Endothelial cell of hepatic sinusoid (primary cell): ENCODE measurements around the gene TUBB3.
"Not testable (repeated sequence)": the region's sequence is repeated elsewhere in the genome, so short reads cannot be mapped to it uniquely, and the experiment has no call there.

Experiments used
- in situ Hi-C: cut with HindIII; loops from 2 replicates; pipeline ENCODE4 v1.10.0; 2017; ENCODE audit warnings: low sequenced_read_pairs

TUBB3 gene

DNA sequence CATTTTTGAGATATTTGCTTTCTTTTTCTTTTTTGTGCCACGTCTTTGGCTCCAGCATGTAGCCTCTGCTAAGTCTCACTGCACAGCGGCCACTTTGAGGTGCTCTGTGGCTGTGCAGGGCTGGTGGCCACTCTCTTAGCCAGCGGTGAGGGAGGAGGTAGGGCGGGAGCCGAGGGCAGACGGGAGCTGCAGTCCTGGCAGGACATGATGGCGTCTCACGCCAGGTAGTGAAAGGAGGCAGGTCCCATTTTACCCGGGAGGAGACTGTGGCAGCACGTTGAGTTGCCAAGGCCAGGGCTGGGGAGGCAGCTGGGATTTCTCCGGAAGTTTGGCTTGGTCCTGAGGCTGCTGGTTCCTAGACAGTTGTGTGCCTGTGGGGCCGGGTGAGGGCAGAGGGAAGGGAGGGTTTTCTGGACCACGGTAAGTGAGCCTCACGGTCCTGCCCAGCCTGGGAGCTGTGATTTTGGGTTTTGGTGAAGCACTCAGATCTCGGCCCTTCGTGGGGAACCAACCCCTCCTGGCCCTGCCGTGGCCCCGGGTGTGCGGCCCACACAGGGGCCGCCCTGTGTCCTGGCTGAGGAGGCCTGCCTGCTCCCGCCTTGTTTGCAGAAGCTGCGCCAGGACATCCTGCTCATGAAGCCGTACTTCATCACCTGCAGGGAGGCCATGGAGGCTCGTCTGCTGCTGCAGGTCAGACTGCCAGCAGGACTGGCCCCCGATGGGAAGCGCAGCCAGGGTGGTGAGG lies 39.8 kb downstream of the TUBB3 start:
- in situ Hi-C loops, result no loop called here

GRCh38 chr16:89964201-89964600 lies 41.1 kb downstream of the TUBB3 start:
- in situ Hi-C loops, result no loop called here

DNA sequence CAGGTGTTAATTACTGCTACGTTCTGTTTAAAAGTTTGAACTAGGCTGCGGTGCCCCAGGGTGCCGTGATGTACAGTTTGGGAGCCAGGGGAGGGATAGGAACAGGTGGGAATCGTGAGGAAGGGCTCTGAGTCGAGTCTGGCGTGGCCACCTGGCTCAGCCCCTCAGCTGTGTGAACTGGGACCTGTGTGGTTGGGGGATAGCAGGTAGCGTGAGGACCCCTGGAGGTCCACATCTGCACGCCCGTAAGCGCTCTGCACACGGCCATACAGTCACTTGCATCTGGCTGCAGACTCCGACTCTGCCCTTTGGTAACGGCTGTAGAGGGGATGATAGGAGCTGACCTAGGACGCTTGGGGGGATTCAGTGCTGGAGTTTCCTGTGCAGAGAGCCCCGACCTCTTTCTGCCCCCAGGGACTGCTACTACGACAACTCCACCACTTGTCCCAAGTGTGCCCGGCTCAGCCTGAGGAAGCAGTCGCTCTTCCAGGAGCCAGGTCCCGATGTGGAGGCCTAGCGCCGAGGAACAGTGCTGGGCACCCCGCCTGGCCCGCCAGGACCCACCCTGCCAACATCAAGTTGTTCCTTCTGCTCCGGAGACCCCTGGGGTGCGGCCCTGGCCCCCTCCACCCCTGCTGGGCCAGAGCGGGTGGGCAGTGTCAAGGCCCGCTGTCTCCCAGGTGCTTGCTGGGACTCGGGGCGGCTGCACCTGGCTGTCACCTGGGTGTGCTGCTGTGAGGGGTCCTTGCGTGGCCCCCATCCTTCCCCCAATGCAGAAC lies 42.5 kb downstream of the TUBB3 start:
- in situ Hi-C loops, result no loop called here

GRCh38 chr16:89966756-89967155 lies 43.6 kb downstream of the TUBB3 start:
- in situ Hi-C loops, result no loop called here

DNA sequence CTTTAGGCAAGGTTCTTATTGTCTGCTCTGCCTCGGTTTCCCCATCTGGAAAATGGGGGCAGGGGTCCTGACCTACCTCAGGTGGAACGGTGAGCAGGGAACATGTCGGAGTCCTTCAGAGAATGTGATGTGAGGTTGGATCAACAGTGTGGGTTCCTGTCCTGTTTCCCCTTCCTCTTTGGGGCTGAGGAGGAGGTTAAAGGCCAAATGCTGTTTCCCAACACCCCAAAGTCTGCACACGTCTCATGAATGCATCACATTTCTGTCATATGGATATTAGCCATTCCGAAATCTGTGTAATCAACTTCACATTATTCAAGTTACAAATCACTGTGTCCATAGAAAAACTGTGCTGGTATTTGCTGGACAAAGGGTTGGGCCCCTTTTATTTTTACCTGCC lies 44.3 kb downstream of the TUBB3 start:
- in situ Hi-C loops, result not testable (repeated sequence)

- in situ Hi-C loops, result not testable (repeated sequence)
Observed at GRCh38 chr16:89968074-89968473, 44.9 kb downstream of the TUBB3 start.

DNA sequence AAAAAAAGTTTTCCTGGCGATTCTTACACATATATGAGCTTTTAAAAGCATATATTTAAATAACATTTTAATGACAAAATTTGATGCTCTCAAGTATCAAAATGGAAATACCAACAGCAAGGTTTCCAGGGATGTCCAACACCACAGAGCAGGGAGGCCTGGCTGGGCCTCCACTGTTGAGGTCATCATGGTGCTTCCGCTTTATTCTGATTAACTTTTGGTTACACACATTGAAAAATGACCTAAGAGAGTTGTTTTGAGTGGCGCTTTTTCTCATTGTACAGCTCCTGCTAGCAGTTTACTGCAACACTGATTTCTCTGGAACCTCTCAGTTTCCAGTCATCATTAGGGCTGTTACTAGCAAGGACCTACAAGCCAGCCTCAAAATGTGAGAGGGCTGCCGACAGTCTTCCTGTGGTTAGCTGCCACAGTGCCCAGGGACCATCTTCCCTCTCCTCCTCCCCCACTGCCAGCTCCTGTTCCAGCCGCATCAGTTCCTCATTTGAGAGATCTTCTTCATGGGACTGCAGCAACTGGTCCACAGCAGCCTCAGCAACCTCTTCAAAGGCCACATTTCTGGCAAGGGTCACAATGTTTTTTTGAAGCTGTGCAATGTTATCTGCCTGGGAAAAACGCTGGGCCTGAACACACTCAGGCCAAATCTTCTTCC lies 46.7 kb downstream of the TUBB3 start:
- in situ Hi-C loops, result no loop called here

GRCh38 chr16:89971495-89972243 lies 48.5 kb downstream of the TUBB3 start:
- in situ Hi-C loops, result no loop called here

- in situ Hi-C loops, result no loop called here
Observed at GRCh38 chr16:89972244-89973234, 49.4 kb downstream of the TUBB3 start.

DNA sequence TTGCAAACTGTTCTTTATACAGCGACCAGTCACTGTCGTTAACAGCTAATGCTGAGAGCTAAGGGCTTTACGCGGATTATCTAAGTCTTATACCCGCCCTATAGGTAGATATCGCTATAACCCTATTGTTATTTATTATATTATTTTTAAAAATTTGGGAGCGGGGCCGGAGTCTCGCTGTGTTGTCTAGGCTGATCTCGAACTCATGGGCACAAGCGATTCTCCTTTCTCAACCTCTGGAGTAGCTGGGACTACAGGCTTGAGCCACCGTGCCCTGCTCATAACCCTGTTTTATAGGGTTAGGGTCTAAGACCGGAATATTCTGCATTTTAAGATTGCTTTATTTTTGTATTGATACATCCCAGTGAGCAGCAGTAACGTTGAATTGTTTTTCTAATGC lies 50.1 kb downstream of the TUBB3 start:
- in situ Hi-C loops, result no loop called here

DNA sequence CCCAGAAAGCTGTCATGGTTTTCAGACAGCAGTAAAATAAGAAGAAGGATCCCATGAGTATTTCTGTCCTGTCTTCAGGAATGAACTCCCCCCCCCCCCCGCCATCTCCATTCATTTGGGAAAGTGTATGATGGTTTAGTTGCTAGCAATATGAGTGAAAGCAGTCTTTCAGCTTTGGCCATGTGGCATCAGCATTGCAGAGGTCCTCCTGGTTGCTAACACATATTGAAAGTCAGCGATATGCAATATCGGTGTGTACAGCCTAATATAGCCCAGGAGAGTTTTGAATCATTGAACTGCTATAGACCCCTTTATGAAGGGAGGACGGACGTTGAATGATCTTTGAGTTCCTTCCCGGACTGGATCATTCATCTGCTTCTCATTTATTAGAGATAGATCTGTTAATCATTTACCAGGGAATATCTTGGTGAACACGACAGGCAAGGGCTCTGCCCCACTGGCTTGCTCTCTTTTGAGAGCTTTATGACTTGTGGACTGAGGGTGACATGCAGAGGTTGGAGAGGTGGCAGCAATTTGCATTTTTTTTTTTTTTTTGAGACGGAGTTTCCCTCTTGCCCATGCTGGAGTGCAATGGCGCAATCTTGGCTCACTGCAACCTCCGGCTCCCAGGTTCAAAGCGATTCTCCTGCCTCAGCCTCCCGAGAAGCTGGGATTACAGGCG lies 50.7 kb downstream of the TUBB3 start:
- in situ Hi-C loops, result no loop called here

- in situ Hi-C loops, result no loop called here
Observed at GRCh38 chr16:89974870-89975269, 51.7 kb downstream of the TUBB3 start.

DNA sequence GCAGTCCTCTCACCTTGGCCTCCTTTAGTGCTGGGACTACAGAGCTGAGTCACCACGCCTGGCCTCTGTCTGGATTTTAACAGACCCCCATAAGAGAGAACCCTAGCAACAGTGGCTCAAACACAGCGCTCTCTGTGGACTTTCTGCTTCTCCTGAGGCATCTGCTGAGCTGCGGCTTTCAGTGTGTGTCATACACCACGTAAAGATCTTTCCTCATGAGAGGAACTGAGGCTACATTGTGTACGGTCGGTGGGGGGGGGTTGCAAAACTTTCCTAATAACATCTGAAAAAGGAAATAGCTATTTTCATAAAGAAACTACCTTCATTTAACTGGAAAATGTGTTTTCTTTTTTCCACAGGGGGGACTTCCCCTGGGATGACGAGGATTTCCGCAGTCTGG lies 58.3 kb downstream of the TUBB3 start:
- in situ Hi-C loops, result loop anchor here (10.0 kb wide), 1 partner anchor 57 kb away; the partner anchor contains the start of gene TUBB3

DNA sequence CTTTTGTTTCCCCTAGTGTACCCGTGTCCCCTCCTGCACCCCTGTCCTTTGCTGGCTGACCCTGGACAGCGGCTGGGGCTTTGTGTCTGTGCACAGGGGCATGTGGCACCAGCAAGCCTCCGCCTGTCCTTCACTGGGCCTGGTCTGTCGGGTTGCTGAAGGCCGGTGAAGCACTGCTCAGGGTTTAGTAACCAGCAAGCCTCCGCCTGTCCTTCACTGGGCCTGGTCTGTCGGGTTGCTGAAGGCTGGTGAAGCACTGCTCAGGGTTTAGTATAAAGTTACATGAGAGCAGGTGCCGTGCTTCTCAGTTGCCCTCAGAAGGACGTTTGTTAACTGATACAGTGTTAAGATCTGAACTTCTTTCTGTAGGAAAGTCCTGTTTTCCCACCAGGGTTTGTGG lies 59.2 kb downstream of the TUBB3 start:
- in situ Hi-C loops, result loop anchor here (10.0 kb wide), 1 partner anchor 58 kb away; the partner anchor contains the start of gene TUBB3

DNA sequence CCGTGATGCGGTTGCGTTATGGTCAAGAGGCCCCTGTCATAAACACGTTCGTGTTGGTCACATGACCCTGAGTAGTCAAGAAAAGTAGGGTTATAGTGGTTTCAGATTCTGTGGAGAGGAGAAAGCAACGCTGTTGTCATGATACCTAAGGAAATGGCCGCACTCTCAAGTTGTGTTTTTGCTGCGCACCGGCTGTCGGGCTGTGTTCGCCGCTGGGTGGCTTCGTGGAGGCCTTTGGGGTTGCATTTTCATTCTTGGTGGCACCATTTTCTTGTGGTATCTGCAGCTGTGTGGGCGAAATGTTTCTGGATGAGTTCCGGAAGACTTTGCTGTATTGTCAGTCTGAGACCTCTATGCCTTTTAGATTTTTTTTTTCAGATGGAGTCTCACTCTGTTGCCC lies 60.4 kb downstream of the TUBB3 start:
- in situ Hi-C loops, result loop anchor here (10.0 kb wide), 1 partner anchor 59 kb away; the partner anchor contains the start of gene TUBB3

- in situ Hi-C loops, result loop anchor here (10.0 kb wide), 1 partner anchor 59 kb away; the partner anchor contains the start of gene TUBB3
Observed at GRCh38 chr16:89984216-89984615, 61.1 kb downstream of the TUBB3 start.

GRCh38 chr16:89985219-89985618 lies 62.1 kb downstream of the TUBB3 start:
- in situ Hi-C loops, result loop anchor here (10.0 kb wide), 1 partner anchor 60 kb away; the partner anchor contains the start of gene TUBB3
